Activated CD8-positive, alpha-beta memory T cell treated with anti-CD3 and anti-CD28 coated beads, Interleukin-2, amount 50 U/mL, for 48 hours (primary cell): ENCODE results near the gene TXNDC15.

Source experiments
- DNase-seq: peaks from one replicate; pipeline ENCODE4 v3.0.0-alpha.2; 2020

Gene TXNDC15

DNA sequence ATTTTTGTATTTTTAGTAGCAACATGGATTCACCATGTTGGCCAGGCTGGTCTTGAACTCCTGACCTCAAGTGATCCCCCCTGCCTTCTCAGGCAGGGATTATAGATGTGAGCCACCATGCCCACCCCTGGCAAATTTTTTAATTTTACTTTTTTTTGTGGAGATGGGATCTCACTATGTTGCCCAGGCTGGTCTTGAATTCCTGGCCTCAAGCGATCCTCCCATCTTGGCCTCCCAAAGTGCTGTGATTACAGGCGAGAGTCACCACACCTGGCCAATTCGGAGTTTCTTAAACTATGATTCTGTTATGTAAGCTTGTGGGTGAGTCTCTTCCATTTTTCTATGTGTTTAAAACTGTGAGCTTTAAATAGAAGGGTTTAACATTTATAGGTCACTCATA lies 58.3 kb downstream of the TXNDC15 start:
- no peak for DNase-seq

GRCh38 chr5:134934202-134934601 lies 60.0 kb downstream of the TXNDC15 start:
- DNase-seq: no peak

DNA sequence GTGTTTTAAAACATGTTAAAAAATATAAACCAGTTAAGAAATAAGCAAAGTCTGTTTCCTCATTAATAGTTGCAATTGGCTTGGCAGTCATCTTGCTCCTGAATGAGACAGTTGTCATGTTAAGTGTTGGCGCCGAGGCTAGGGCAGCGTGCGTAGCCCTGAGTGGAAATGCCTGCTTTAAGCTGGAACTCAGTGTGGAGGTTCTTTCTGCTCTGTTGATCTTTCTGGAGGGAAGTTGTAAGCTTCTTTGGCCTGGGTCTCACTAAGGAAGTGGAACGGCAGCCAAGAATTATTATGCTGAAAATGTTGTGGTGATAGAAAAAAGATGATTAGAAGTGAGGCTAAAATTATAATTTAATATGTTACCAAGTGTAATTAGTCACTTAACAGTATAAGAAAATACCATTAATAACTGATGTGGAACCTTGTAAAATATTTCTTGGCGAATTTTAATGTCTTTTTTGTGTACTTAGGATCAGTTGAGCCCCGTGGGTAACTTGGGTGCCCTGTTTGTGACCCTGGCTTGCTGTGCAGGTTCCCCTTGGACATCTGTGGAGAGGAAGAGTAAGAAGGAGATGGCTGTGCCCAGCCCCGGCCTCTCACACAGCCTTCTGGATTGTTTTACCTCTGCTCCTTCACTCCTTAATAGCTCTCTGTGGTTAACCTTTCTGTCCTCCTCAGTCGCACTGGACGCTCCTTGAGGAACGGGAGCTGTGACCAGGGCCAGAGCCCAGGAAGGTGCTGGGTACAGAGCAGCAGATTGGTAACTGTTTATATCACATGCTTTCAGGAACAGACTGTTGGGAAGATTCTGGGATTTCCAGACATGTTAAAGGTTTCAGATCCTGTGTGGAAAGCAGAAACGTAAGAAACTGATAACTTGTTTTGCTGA lies 61.8 kb downstream of the TXNDC15 start:
- DNase-seq: no peak

DNA sequence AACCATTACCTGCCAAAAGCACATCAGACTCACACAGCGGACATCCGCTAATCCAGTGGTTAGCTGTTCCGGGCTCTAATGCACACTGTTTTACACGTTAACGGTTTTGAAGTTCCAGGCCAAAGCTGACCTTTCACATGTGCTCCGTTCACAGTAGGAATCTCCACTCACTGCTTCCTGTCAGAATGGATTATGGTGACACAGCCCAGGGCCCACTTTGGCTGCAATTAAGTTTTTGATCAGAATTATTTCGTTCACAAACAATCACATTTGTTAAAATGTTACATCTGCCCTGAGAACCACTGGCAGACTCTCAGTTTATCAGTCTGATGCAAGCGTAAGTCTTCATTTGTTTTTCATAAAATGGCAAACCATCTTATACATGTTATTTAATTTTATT lies 63.4 kb downstream of the TXNDC15 start:
- no peak for DNase-seq

DNA sequence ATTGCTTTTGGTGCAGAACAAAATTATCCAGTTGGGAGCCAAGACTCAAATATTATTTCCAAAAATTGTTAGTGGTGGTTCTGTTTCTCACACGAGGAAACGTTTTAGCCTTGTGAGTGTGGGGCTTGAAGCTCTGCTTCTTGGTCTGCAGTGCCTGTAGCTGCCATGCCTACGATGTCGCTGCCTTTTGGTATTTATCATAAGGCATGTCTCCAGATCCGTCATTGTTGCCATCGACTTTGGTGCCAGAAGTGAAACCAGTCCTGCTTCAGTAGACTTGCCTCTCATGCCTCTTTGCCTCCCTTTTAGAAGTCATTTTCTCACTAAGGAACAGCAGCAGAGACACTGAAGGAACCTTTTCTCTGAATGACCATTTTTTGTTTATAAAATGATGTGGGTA lies 63.9 kb downstream of the TXNDC15 start:
- no peak for DNase-seq

- no peak for DNase-seq
Observed at GRCh38 chr5:134939500-134939899, 65.3 kb downstream of the TXNDC15 start.

- no peak for DNase-seq
Observed at GRCh38 chr5:134943547-134943946, 69.4 kb downstream of the TXNDC15 start.

DNA sequence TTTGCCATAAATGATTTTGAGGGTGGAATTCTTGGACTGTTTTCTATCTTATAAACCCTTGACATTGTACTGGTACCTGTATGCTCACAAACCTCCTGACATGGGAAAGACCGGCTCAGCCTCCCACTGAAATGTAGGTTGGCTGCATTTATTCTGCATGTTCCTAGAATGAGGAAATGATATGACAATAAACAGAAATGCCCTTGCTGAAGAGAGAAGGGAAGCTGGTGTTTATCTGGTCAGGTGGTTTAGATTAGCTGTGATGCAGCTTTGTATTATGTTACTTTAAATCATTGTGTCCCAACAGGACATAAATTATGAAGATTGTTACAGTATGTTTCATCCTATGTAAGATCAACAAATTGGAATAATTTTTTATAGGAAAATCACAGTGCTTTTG lies 70.5 kb downstream of the TXNDC15 start:
- DNase-seq: no peak

GRCh38 chr5:134945041-134945440 lies 70.9 kb downstream of the TXNDC15 start:
- no peak for DNase-seq

- DNase-seq: no peak
Observed at GRCh38 chr5:134948911-134949310, 74.7 kb downstream of the TXNDC15 start.

- DNase-seq: no peak
Observed at GRCh38 chr5:134949316-134949715, 75.1 kb downstream of the TXNDC15 start.
